GM18861 (cell line): Measurements from ENCODE around the gene GNB2.
"Not testable (repeated sequence)": the region's sequence is repeated elsewhere in the genome, so short reads cannot be mapped to it uniquely, and the experiment has no call there.

Experiments used
- ATAC-seq: cut with Tn5 transposase; IDR thresholded peaks from one replicate; pipeline ENCODE4 v1.9.1; 2021; ENCODE audit not compliant: unreplicated experiment

The GNB2 gene

DNA sequence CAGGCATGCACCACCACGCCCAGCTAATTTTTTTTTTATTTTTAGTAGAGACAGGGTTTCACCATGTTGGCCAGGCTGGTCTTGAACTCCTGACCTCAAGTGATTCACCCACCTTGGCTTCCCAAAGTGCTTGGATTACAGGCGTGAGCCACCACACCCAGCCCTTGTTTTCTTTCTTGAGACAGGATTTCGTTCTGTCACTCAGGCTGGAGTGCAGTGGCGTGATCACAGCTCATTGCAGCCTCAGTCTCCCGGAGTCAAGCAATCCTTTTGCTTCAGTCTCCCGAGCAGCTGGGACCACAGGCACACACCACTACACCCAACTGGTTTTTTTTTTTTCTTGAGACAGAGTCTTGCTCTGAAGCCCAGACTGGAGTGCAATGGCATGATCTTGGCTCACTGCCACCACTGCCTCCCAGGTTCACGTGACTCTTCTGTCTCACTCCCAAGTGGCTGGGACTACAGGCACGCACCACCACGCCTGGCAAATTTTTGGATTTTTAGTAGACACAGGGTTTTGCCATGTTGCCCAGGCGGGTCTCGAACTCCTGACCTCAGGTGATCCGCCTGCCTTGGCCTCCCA is 11.3 kb upstream of the GNB2 start:
- ATAC-seq, result not testable (repeated sequence)

GRCh38 chr7:100665168-100665726 is 8.3 kb upstream of the GNB2 start:
- no peak for ATAC-seq

DNA sequence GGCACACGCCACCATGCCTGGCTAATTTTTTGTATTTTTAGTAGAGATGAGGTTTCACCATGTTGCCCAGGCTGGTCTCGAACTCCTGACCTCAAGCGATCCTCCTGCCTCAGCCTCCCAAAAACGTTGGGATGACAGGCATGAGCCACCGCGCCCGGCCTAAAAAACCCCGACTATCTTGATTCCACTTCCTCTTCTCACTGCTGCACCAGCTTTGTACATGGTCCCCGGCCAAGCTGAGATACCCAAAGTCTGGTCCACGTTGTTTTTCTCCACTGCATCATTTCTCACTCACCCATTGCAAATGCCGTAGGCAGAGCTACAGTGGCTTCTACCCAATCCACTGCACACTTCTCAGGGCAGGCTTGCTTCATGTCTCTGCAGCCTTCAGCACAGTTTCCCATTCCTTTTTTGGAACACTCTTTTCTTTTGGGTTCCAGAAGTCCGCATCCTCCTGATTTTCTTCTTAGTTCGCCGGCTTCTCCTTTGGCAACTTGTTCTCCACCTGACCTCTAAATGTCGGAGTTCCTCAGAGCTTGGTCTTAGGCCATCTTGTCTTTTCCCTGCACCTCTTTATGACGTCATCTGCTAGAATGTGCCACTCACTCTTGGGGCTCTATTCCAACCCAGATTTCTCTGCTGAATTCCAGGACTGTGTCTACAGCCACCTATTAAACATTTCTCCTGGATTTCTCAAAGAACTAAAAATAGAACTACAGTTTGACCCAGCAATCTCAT is 6.0 kb upstream of the GNB2 start:
- no peak for ATAC-seq

- no peak for ATAC-seq
Observed at GRCh38 chr7:100668069-100668449, 5.5 kb upstream of the GNB2 start.

DNA sequence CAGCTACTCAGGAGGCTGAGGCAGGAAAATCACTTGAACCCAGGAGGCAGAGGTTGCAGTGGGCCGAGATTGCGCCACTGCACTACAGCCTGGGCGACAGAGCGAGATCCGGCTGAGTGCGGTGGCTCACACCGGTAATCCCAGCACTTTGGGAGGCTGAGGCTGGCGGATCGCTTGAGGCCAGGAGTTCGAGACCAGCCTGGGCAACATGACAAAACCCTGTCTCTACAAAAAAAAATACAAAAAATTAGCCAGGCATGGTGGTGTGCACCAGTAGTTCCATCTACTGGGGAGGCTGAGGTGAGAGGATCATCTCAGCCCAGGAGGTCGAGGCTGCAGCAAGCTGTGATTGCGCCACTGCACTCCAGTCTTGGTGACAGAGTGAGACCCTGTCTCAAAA is 4.4 kb upstream of the GNB2 start:
- not testable (repeated sequence) for ATAC-seq

GRCh38 chr7:100670074-100670473 is 3.5 kb upstream of the GNB2 start:
- no peak for ATAC-seq

DNA sequence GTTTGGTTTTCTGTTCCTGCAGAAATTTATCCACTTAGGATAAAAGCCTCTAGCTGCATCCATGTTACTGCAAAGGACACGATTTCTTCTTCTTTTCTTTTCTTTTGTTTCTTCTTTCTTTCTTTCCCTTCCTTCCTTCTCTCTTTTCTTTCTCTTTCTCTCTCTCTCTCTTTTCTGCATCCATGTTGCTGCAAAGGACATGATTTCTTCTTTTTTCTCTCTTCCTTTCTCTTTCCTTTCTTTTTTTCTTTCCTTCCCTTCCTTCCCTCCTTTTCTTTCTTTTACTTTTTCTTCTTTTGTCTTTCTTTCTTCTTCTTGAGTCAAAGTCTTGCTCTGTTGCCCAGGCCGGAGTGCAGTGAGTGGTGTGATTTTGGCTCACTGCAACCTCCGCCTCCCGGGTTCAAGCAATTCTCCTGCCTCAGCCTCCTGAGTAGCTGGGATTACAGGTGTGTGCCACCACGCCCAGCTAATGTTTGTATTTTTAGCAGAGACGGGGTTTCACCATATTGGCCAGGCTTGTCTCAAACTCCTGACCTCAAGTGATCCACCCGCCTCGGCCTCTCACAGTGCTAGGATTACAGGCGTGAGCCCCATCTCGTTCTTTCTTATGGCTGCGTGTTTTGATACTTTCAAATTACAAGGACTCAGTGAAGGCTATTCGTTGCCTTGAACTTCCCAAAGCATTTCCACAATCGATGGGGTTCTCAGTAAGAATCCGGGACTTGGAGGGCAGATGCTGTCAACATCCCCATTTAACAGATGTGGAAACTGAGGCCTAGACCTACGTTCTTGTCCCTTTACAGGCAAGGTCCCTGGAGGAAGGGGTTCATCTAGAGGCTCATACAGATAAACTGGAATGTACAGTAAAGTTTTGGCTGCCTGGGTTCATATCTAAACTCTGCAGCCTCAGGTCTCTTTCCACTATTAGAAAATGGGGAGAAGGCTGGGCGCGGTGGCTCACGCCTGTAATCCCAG is 1.9 kb upstream of the GNB2 start:
- ATAC-seq, result no peak

DNA sequence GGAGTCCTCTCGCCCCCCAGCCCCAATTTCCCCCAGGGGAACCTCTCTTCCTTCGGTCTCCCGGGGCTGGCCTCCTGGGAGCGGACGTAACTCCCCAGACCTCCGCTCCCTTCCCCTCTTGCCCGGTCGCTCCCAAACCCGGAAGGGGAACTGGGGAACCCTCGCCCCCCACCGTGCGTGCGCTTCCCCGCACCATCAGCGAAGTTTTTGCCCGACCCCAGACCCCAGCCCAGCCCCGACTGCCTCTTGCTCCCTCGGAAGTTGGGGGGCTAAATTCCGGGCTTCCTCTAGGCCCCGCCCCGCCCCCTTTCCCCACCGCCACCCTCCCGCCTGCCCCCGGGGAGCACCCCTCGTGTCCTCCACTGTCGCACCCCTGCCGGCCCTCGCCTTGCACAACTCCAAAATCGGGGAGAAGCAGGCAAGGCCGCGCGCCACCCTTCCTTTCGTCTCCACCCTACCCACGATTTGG is 436 bp downstream of the GNB2 start:
- ATAC-seq, result no peak

- ATAC-seq, result no peak
Observed at GRCh38 chr7:100674411-100675104, 1.0 kb downstream of the GNB2 start.

GRCh38 chr7:100675105-100675451 is 1.5 kb downstream of the GNB2 start:
- ATAC-seq, result no peak

DNA sequence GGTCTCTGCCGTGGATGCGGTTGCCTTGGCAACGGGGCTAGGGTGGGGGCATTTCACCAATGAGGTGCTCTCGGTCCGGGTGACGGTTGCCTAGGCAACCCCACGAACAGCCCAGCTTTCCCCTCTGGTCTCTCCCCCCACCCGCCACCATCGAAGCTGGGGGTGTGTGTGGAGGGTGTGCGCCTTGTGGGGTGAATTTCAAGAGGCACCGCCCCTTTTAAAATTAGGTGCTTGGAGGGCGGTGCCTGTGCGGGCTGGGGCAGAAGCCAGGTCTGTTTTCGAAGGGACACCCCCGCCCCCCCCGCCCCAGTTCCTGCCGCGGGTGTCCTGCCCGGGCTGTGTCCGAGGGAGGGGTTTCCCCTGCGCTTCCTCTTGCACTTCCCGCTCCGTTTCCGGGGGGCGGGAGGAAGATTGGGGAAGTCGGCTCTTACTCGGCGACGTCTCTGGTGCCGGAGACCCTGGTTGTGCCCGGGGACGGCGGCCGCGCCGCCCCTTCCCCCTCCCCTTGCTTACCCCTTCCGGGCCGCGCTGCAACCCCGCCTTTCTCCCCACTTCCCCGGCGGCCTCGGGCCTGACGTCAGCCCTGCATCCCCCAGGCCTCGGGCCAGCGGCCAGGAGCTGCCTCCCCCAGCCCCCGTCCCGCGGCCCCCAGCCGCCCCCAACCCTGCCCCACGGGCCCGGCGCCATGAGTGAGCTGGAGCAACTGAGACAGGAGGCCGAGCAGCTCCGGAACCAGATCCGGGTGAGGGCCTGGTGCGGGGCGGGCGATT is 2.2 kb downstream of the GNB2 start:
- ATAC-seq, result no peak

- no peak for ATAC-seq
Observed at GRCh38 chr7:100676501-100677306, 3.2 kb downstream of the GNB2 start.

DNA sequence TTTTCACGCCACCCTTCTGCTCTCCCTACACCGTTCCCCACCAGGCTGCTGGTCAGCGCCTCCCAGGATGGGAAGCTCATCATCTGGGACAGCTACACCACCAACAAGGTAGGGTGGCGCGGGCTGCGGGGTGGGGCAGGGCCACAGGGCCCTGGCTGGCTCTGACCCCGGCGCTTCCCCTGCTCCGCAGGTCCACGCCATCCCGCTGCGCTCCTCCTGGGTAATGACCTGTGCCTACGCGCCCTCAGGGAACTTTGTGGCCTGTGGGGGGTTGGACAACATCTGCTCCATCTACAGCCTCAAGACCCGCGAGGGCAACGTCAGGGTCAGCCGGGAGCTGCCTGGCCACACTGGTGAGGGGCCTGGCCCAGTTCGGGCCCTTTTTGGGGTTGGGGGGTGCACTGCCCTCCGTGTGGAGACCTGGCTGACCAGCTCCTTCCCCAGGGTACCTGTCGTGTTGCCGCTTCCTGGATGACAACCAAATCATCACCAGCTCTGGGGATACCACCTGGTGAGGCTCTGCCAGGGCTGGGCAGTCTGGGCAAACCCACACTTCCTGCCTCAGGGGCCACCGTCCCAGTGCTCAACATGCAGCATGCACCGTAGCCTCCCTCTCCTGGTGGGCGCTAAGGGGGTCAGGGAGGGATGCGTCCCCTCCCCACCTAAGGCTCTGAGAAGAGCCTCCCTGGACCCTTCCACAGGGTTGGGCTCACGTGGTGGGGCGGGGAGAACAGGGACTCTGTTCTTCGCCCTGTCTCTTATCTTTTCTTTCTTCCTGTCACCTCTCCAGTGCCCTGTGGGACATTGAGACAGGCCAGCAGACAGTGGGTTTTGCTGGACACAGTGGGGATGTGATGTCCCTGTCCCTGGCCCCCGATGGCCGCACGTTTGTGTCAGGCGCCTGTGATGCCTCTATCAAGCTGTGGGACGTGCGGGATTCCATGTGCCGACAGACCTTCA is 4.0 kb downstream of the GNB2 start:
- no peak for ATAC-seq

- no peak for ATAC-seq
Observed at GRCh38 chr7:100678291-100678984, 4.9 kb downstream of the GNB2 start.

- ATAC-seq, result no peak
Observed at GRCh38 chr7:100679129-100679926, 5.8 kb downstream of the GNB2 start.

DNA sequence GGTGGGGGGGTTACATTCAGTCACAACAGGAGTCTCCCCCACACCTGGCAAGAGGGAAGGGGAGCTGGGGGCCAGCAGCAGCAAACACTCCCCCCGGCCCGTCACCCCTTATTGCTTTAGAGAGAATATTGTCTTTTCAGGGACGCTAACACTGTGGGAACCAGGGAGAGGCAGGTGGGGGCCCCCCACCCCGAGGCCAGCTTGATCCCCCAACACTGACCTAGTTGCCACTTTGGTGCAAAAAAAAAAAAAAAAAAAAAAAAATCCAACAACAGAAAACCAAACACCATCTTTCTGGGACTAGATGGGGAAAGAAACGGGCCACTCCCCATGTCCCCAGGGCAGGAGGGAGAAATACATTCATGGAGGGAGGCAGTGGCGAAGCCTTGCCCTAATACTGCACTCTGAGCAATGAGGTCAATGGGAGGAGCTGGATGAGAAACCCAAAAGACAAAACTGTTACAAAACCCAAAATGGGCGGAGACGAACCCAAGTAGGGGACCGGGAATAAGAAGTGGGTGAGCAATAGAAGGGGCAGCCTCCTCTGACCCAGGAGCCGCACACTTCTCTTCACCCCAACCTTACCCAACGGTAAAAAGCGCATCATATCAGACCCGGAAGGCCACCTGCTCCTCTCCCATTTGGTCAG is 6.5 kb downstream of the GNB2 start:
- no peak for ATAC-seq
